ENCODE measurements around the gene LGALS14.
"Not testable (repeated sequence)": the region's sequence is repeated elsewhere in the genome, so short reads cannot be mapped to it uniquely, and the experiment has no call there.

Gene LGALS14, protein sequence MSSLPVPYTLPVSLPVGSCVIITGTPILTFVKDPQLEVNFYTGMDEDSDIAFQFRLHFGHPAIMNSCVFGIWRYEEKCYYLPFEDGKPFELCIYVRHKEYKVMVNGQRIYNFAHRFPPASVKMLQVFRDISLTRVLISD

GRCh38 chr19:39704181-39705044 is at the start of gene LGALS14:
Gene LGALS14, plus strand, starts transcription at chr19:39704481. Its CDS starts 48 bp downstream, at chr19:39704529.
- no peak for DNase-seq (ENCODE audit: low read depth in 3 of 3, low spot score in 1 of 3)

- no peak for DNase-seq (ENCODE audit: low read depth in 3 of 3, low spot score in 1 of 3)
Observed at GRCh38 chr19:39655613-39656012, 48.7 kb upstream of the LGALS14 start, which contains the start of gene LGALS16. Gene LGALS16, plus strand, starts transcription at chr19:39655913. Its CDS starts 49 bp downstream, at chr19:39655962.

DNA sequence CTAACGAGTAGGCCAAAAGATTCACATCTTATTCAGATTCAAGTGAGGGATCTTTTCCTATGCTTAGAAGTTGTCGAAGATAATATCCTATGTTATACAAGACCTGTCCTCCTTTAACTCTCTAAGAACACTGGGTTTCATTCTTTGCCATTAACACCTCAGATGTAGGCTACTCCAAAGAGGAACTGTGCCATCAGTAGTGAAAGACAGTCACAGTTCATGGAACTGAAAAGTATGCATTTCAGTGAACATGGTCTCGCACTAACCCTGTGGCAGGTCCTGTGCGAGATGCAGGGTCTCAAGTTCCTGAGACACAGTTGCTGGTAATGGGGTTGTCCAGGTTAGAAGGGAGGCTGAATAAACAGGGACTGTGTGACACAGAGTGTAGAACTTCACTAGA is 44.5 kb upstream of the LGALS14 start:
- DNase-seq (ENCODE audit: low read depth in 3 of 3, low spot score in 1 of 3), result no peak

DNA sequence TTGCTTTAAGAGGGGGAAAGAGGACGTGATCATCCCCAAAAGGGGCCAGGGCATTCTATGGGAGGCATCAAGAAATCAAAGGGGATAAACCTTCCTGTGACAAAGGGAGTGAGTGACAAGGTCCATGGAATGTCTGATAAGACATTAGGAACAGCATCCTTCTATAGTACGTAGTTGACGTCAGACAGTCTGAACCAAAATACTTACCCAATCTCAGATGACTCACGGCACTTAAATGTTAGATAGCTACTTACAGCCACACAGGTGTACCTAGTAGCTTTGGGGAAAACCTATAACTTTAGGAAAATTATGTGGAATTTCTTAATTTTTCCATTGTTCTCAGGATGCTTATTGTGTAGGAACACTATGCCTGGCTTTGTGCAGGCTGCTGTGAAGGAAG is 43.6 kb upstream of the LGALS14 start:
- no peak for DNase-seq (ENCODE audit: low read depth in 3 of 3, low spot score in 1 of 3)

DNA sequence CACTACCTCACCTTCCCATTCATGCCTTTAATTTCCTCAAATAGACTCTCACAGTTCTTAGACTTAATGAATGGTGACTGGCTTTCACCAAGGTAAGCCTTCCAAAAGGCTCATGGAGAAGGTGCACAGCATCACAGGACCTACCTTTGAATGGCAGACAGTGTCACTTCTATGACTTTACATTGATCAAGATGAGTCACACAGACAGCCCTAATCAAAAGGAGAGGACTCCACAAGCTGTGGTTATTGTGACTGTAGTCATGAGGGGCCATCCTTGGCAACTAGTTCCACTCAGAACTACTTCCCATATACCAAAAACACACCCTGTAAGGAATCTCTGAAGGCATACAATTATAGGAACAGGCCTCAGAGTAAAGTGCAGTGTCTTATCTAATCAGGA is 42.7 kb upstream of the LGALS14 start:
- DNase-seq (ENCODE audit: low read depth in 3 of 3, low spot score in 1 of 3), result no peak

GRCh38 chr19:39669860-39670259 is 34.4 kb upstream of the LGALS14 start:
- not testable (repeated sequence) for DNase-seq (ENCODE audit: low read depth in 3 of 3, low spot score in 1 of 3)

- no peak for DNase-seq (ENCODE audit: low read depth in 3 of 3, low spot score in 1 of 3)
Observed at GRCh38 chr19:39670998-39671397, 33.3 kb upstream of the LGALS14 start.

GRCh38 chr19:39671739-39672363 is 32.4 kb upstream of the LGALS14 start:
- peak in 2 of 3 donors; percentile 15 to 22 for DNase-seq (ENCODE audit: low read depth in 3 of 3, low spot score in 1 of 3)

DNA sequence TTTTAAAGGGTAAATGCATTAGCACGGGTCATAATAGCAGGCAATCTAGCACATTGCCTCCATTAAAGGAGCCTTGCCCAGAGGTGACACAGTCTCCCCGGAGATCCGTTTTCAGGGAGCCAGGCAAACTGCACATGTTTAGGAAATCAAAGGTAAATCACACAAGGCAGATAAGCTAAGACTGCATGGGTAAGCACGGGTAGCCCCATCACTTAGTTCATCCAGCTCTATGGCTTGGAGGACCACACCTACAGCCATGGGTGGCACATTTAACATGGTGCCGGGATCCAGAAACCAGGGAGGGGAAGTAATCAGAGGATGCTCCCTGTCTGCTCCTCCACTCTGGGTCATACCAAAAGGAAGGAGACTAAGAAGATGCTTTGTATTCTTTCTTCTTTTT is 31.8 kb upstream of the LGALS14 start:
- no peak for DNase-seq (ENCODE audit: low read depth in 3 of 3, low spot score in 1 of 3)

- DNase-seq (ENCODE audit: low read depth in 3 of 3, low spot score in 1 of 3), result not testable (repeated sequence)
Observed at GRCh38 chr19:39673862-39674261, 30.4 kb upstream of the LGALS14 start.

- no peak for DNase-seq (ENCODE audit: low read depth in 3 of 3, low spot score in 1 of 3)
Observed at GRCh38 chr19:39676004-39676403, 28.3 kb upstream of the LGALS14 start.

DNA sequence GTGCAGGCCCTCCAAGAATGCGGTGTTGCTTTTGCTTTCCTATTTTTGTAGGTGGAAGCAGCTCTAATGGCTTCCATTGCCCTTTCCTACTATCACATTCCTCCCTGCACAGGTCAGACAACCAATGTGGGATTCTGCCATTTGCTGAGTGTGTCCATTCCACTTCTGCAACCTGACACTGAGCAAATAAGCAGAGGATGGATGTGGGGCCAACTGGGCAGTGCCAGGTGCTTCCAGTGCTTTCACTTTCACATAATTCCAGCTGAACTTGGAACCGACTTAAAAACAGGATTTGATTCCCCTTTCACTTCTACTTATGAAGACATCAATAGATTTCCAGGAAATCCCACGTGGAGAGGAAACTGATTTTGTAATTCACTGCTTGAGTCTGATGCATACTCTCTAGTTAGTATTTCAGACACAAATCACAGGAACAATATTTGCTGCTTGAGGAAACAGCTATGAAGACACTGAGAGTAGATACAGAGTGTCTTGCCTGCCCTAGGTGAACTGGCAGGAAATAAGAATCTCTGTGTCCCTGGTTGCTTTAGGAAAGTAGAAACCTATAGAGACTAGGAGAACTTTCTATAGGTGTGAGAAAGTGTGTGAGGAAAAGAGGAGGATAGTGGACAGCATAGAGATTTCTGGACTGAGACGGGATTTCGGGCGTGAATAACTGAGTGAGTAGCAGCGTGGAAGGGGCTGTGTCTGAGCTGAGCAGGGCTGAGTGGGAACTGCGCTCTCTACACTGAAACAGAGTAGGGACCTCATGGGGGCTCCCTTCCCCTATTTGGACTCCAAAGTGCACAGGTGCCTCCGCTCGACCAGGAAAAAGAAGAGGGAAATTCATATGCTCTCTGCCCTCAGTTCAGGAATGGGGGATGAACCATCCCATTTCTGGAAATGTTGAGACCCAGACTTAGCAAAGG is 26.1 kb upstream of the LGALS14 start:
- no peak for DNase-seq (ENCODE audit: low read depth in 3 of 3, low spot score in 1 of 3)

GRCh38 chr19:39679056-39679790 is 25.1 kb upstream of the LGALS14 start:
- peak in 1 of 3 donors; percentile 28 for DNase-seq (ENCODE audit: low read depth in 3 of 3, low spot score in 1 of 3)

DNA sequence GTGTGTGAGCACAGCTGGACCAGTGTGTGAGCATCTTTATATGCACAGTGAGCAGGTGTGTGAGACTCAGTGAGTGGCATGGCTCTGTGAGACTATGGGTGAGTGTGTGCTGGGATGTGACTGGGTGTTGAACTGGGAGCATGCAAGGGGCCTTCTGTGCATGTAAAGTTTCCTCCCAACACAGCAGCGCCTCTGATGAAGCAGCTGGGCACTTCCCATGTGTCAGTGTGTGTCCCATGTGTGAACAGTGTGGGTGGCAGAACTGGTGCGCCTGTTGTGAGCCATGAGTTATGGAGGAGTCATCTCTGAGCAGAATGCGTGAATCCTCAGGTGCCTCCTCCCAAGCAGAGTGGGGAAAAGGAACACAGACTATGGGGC is 24.5 kb upstream of the LGALS14 start:
- peak in 1 of 3 donors; percentile 26 for DNase-seq (ENCODE audit: low read depth in 3 of 3, low spot score in 1 of 3)

DNA sequence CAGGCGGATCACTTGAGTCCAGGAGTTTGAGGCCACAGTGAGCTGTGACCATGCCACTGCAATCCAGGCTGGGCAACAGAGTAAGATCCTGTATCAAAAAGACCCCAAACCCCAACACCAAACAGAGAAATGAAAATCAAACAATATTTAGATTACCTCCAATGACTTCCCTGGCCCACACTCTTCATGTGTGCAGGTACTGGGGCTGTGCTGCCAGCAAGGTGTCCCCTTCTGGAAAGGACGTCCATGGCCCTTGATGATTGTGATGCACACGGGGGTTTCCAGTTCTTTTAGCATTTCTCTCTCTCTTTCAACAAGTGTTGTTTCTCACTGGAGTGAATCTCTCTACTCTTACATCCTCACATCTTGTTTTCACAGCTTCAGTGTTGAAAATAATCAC is 23.7 kb upstream of the LGALS14 start:
- DNase-seq (ENCODE audit: low read depth in 3 of 3, low spot score in 1 of 3), result no peak

GRCh38 chr19:39681416-39681815 is 22.9 kb upstream of the LGALS14 start:
- no peak for DNase-seq (ENCODE audit: low read depth in 3 of 3, low spot score in 1 of 3)

- DNase-seq (ENCODE audit: low read depth in 3 of 3, low spot score in 1 of 3), result no peak
Observed at GRCh38 chr19:39684267-39684666, 20.0 kb upstream of the LGALS14 start.

- no peak for DNase-seq (ENCODE audit: low read depth in 3 of 3, low spot score in 1 of 3)
Observed at GRCh38 chr19:39686739-39687138, 17.5 kb upstream of the LGALS14 start.

DNA sequence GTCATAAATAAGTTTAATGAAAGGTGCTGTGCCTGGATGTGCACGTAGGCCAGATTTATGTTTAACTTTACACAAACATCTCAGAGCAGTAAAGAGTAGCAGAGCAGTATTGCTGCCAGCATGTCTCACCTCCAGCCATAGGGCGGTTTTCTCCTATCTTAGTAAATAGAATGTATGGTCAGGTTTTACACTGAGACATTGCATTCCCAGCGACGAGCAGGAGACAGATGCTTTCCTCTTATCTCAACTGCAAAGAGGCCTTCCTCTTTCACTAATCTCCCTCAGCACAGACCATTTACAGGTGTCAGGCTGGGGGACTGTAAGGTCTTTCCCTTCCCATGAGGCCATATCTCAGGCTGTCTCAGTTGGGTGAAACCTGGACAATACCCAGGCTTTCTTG is 15.6 kb upstream of the LGALS14 start:
- not testable (repeated sequence) for DNase-seq (ENCODE audit: low read depth in 3 of 3, low spot score in 1 of 3)

- DNase-seq (ENCODE audit: low read depth in 3 of 3, low spot score in 1 of 3), result no peak
Observed at GRCh38 chr19:39692166-39692565, 12.1 kb upstream of the LGALS14 start.
